Measurements from ENCODE around the gene FAF1.
"Not testable (repeated sequence)": the region's sequence is repeated elsewhere in the genome, so short reads cannot be mapped to it uniquely, and the experiment has no call there.

The FAF1 gene

DNA sequence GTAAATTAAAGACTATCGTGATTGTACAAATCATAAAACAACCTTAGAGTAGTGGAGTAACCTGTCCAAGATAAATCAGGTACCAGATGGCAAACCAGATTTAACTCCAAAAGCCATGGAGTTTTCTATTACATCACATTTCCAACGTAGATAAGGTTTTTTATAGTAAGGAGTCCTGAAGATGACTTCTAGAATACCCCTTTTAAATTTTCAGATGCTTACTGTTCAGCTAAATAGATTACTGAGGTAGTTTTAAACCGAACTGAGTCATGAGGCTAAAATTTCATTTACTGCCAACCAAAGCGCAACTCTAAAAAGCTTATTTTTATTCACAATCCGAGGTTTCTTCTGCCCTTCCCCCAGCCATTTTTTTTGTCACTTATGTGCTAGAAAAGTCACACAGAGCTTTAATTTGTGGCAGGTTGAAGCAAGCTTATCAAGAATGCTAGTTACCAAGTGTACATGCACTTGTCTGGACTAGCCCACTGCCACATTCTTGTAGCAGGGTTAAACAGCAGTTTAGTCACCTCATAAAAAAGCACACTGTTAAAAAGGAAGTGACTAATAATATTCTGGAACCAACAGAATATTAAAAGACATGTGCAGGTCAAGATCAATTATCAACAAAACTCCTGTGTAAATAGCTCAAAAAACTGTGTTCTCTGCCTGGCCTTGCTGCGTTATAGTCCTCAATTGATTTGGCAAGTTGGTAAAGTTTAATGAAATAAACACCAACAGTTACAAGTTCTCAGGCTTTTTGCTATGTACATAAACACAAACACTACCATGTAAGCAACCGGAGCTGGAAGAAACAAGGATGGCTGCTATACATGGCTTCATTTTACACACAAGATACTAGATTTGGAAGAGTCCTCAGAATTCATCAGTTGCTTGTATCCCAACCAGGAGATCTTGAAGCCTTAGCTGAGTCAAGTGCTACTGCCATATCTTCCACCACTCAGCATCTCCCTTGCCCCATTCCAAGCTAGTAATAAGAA is 356.5 kb downstream of the FAF1 start:
- peak; percentile 33 for FAIRE-seq
- peak; percentile 53 for DNase-seq (ENCODE audit: insufficient read length, low spot score)

GRCh38 chr1:50599546-50599945 is 360.5 kb downstream of the FAF1 start:
- no peak for FAIRE-seq
- DNase-seq (ENCODE audit: insufficient read length, low spot score): no peak

- DNase-seq (ENCODE audit: insufficient read length, low spot score): no peak
- FAIRE-seq: no peak
These were observed 364.2 kb downstream of the FAF1 start for GRCh38 chr1:50595874-50596273.

DNA sequence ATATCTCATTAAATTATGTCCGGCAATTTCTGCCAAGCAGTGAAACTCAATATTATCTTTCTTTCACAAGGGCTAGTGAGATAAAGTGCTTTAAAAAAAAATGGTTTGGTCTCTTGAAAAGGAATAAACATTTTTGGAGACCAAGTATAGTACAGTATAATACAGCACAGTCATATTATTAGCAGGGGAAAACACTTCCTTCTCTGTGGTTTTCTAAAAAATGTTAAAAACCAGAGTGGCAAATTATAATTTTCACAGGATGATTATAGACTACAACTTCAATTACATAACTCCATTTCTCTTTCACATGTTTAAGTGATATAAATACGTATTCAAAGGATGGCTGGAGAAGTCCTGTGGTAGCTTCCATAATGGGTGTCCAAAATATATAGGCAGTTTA is 366.6 kb downstream of the FAF1 start:
- FAIRE-seq: no peak
- DNase-seq (ENCODE audit: insufficient read length, low spot score): no peak

DNA sequence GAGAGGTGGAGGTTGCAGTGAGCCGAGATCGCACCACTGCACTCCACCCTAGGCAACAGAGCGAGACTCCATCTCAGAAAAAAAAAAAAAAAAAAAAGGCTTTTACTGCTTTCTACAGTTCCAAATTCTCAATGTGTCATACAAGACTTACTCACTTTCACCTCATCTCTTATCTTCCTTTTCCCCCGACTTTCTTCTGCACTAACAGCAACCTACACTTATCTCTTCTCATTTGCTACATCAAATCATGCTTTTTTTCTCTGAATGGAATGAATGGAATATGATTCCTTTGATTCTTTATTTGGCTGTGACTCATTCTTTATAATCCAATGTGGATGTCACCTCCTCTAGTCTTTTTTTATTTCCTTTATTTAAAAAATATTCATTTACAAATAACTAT is 368.5 kb downstream of the FAF1 start:
- no peak for FAIRE-seq

GRCh38 chr1:50582346-50582745 is 377.7 kb downstream of the FAF1 start:
- FAIRE-seq: no peak
- DNase-seq (ENCODE audit: insufficient read length, low spot score): no peak

More for the DNA sequence above, 368.5 kb downstream of the FAF1 start:
- DNase-seq (ENCODE audit: insufficient read length, low spot score): no peak

DNA sequence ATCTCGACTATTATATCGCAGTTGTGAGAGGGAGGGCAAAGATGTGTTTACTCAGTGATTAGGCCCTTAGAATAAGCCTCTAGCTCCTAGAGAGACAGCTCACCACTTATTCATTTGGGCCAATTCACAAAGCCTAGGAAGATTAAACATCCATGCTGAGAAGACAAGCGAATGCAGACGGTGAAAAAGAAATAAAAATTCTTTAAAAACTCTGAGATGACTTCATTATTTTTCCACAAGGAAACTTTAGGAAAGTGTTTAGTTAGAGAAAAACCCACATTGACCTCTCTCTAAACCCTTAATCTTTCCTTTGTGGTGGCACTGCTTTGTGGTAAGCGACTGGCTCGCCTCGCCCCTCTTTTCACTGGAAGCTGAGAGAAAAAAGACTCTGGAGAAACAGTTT is 390.0 kb downstream of the FAF1 start:
- FAIRE-seq (no peak), DNase-seq (ENCODE audit: insufficient read length, low spot score) (no peak)

GRCh38 chr1:50568782-50569181 is 391.3 kb downstream of the FAF1 start:
- no peak for DNase-seq (ENCODE audit: insufficient read length, low spot score)
- FAIRE-seq: no peak

GRCh38 chr1:50566405-50566804 is 393.7 kb downstream of the FAF1 start:
- no peak for FAIRE-seq
- DNase-seq (ENCODE audit: insufficient read length, low spot score): no peak

GRCh38 chr1:50564417-50564816 is 395.6 kb downstream of the FAF1 start:
- DNase-seq (ENCODE audit: insufficient read length, low spot score) (no peak), FAIRE-seq (no peak)

GRCh38 chr1:50562106-50562505 is 398.0 kb downstream of the FAF1 start:
- DNase-seq (ENCODE audit: insufficient read length, low spot score): no peak

DNA sequence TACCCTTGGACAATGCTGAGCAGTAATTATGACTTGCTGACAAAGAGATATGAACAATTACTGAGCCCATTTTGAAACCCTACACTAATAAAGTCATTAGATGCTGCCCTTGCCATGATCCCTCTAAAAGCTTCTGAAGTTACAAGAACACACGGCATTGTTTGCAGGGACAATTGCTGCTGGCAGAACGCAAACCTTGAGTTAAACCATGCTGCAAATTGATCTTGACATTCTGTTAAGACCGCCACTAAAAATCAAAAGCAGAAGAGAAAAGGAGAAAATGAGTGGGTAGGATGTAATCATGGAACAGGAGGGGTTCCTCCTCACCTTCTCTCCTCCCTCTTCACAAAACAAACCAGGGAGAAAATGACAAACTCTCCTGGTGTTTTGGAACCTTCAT is 400.6 kb downstream of the FAF1 start:
- no peak for DNase-seq (ENCODE audit: insufficient read length, low spot score)
- no peak for FAIRE-seq

More at GRCh38 chr1:50562106-50562505, 398.0 kb downstream of the FAF1 start:
- no peak for FAIRE-seq

- DNase-seq (ENCODE audit: insufficient read length, low spot score): no peak
- FAIRE-seq: no peak
These were observed 406.1 kb downstream of the FAF1 start for GRCh38 chr1:50553921-50554320.

- no peak for FAIRE-seq
- no peak for DNase-seq (ENCODE audit: insufficient read length, low spot score)
These were observed 411.8 kb downstream of the FAF1 start for GRCh38 chr1:50548243-50548642.

- FAIRE-seq: no peak
These were observed 417.7 kb downstream of the FAF1 start for GRCh38 chr1:50542362-50542761.

GRCh38 chr1:50538476-50538875 is 421.6 kb downstream of the FAF1 start:
- DNase-seq (ENCODE audit: insufficient read length, low spot score) (no peak), FAIRE-seq (no peak)

More at GRCh38 chr1:50542362-50542761, 417.7 kb downstream of the FAF1 start:
- DNase-seq (ENCODE audit: insufficient read length, low spot score): no peak

DNA sequence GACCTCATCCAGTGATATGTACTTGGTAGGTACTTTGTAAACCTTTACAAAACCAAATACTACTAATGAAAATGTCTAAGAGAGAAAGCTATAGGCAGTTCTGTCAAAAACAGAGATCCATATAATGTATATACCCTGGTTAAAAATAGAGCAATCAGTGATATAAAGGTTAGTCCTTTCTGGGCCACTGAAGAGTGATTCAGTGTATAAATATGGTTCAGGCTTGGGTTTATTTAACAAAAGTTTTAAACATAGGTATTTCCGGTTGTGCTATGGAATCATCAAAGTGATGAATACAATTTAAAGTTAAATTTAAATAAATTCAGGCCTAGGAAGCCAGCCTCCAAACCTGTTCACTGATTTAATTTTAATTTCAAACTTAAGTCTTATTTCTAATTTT is 428.5 kb downstream of the FAF1 start:
- FAIRE-seq: no peak
- DNase-seq (ENCODE audit: insufficient read length, low spot score): no peak

GRCh38 chr1:50531027-50531426 is 429.0 kb downstream of the FAF1 start:
- FAIRE-seq (no peak), DNase-seq (ENCODE audit: insufficient read length, low spot score) (no peak)

- DNase-seq (ENCODE audit: insufficient read length, low spot score) (no peak), FAIRE-seq (no peak)
These were observed 430.6 kb downstream of the FAF1 start for GRCh38 chr1:50529510-50529909.

- DNase-seq (ENCODE audit: insufficient read length, low spot score); FAIRE-seq: not testable (repeated sequence)
These were observed 432.1 kb downstream of the FAF1 start for GRCh38 chr1:50527987-50528320.

GRCh38 chr1:50527249-50527986 is 432.6 kb downstream of the FAF1 start:
- DNase-seq (ENCODE audit: insufficient read length, low spot score): no peak
- no peak for FAIRE-seq

GRCh38 chr1:50526431-50526830 is 433.6 kb downstream of the FAF1 start:
- DNase-seq (ENCODE audit: insufficient read length, low spot score) (no peak), FAIRE-seq (no peak)

Measured in HTR-8/SVneo (cell line).